Measurements from ENCODE around the gene KRT74. TPM values are rescaled to one million over a fixed set of nuclear protein-coding genes. Genes with fewer than 3 reads are reported as not detected.

Gene KRT74
- total RNA-seq (under 1 TPM in 1 of 10 donors, not detected in 9; 0.62 TPM), polyA plus RNA-seq (not detected)
- long read RNA-seq, donor 1 = 0 reads
- long read RNA-seq, donor 2 = 0 reads
- long read RNA-seq, donor 3 = 0 reads

DNA sequence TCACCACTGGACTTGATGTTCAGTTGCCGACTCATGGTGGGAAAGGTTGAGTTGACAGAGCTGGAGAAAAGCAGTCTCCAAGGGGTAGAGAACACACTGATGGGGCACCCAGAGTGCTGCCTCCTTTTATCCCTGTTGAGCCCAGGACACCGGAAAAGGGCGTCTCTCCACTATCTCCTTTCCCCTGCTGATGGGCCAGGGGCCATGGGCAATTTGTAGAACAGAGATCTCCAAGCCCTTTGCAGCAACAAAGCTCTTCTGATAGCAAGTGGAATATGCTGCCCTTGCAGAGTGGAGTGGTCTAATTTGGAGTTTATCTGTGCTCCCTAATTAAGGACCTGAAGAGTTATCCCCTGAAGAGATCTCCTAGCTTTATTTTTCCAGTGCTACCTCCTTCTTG is at the start of gene KRT74:
Gene KRT74, minus strand, starts transcription at position 101 of the 400 bp plus-strand sequence. Its CDS starts 66 bp downstream, at position 35.
- Histone ChIP-seq H3K4me1 (no peaks in the 10 kb centered on the region), H3K4me3 (no peak within 1 kb of the TSS), H3K36me3 (no peaks in the 10 kb centered on the region), H3K9me3 (no peaks in the 10 kb centered on the region), H3K27me3 (peaks cover 0 to 55% (median 9%) of the 10 kb centered on the region in 7 donors), H3K27ac (no peak within 1 kb of the TSS)
- intact Hi-C loops (cut with DNase I) = loop anchor here in 1 of 10 donors (10.0 kb wide), 1 partner anchor 411 kb away; no protein-coding TSS in a partner anchor
- DNase-seq (no peak), ATAC-seq (no peak)
- WGBS, 2 donors = 52 to 72% methylated on average over 3 of the region's 3 CpGs
- TF ChIP-seq, protein P1, sequence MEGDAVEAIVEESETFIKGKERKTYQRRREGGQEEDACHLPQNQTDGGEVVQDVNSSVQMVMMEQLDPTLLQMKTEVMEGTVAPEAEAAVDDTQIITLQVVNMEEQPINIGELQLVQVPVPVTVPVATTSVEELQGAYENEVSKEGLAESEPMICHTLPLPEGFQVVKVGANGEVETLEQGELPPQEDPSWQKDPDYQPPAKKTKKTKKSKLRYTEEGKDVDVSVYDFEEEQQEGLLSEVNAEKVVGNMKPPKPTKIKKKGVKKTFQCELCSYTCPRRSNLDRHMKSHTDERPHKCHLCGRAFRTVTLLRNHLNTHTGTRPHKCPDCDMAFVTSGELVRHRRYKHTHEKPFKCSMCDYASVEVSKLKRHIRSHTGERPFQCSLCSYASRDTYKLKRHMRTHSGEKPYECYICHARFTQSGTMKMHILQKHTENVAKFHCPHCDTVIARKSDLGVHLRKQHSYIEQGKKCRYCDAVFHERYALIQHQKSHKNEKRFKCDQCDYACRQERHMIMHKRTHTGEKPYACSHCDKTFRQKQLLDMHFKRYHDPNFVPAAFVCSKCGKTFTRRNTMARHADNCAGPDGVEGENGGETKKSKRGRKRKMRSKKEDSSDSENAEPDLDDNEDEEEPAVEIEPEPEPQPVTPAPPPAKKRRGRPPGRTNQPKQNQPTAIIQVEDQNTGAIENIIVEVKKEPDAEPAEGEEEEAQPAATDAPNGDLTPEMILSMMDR (IDR thresholded peaks at IDR 0.05) = no peak

DNA sequence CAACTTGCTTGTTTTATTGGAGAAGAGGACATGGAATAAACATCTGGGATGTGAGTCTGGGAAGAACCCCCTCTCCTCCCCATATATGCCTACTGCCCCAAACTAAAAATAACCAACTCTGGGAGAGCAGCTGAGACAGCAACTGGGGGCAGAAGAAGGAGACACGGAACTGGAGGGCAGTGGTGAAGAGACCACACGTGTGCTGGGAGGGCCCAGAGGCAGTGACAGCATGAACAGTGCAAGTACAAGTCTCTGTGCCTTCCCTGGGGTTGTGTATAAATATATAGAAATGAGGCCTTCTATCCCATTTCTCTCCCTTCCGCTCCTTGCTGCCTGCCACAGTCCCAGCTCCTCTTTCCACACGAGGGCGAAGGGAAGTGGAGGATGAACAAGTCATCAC is 48.7 kb upstream of the KRT74 start:
- DNase-seq (no peak), ATAC-seq (no peak)
- Histone ChIP-seq H3K9me3 (peaks cover 0 to 10% (median 0%) of the 10 kb centered on the region in 11 donors), H3K36me3 (no peaks in the 10 kb centered on the region), H3K27me3 (peaks cover 0 to 38% (median 8%) of the 10 kb centered on the region in 7 donors), H3K4me3 (no peak overlapping the region), H3K27ac (no peak overlapping the region), H3K4me1 (no peaks in the 10 kb centered on the region)
- intact Hi-C loops (cut with DNase I) = no loop called here
- TF ChIP-seq, protein P1 (IDR thresholded peaks at IDR 0.05) = no peak
- WGBS, 2 donors = 65 to 74% methylated on average over 5 of the region's 5 CpGs

DNA sequence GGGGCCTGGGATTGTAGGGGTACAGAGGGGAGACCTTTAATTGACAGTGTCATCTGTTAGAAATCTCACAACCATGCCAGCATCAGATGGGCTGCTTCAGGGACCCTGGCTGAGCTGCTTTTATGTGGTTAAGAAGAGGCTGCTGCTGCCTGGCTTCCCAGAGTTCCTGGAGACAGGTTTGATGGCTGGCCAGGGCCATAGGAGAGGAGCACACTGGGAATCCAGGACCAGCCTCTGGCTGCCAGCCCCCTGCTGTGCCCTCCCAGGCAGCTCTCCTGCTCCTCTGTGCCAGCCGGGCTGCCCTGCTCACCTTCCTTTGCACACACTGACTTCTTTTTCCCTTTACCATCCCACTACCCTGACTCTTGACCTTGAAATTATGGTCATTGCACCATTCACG is 45.2 kb upstream of the KRT74 start:
- TF ChIP-seq, protein P1 (IDR thresholded peaks at IDR 0.05) = no peak
- intact Hi-C loops (cut with DNase I) = no loop called here
- H3K36me3 ChIP-seq = no peaks in the 10 kb centered on the region
- peaks cover 0 to 7% (median 0%) of the 10 kb centered on the region in 11 donors for H3K9me3 ChIP-seq
- H3K27ac ChIP-seq = no peak overlapping the region
- ATAC-seq (no peak), DNase-seq (no peak)
- no peak overlapping the region for H3K4me3 ChIP-seq
- peaks cover 0 to 46% (median 12%) of the 10 kb centered on the region in 7 donors for H3K27me3 ChIP-seq
- no peaks in the 10 kb centered on the region for H3K4me1 ChIP-seq
- 72 to 85% methylated on average over 2 of the region's 2 CpGs for WGBS, 2 donors

DNA sequence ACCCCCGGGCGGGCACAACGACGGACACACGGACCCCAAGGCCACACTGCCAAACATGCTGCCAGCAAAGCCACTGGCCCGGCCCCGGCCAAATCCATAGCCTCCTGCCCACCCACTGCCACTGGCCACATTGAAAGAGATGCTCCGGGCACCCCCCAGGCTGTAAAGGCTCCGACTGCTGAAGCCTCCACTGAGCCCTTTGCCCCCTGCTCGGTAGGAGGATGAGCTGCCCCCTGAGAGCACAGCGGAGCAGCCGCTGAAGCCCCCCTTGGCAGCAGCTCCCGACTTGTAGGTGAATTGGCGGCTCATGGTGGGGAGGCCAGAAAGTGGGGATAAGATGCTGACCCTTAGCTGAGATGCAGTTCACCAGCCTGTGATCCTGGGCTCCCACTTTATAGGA is 44.6 kb upstream of the KRT74 start, which contains the start of gene KRT73:
Gene KRT73, minus strand, starts transcription at position 344 of the 400 bp plus-strand sequence. Its CDS starts 35 bp downstream, at position 309.
- intact Hi-C loops (cut with DNase I) = no loop called here
- Histone ChIP-seq H3K27ac (no peak within 1 kb of the TSS), H3K9me3 (peaks cover 0 to 3% (median 0%) of the 10 kb centered on the region in 11 donors), H3K4me3 (no peak within 1 kb of the TSS), H3K36me3 (no peaks in the 10 kb centered on the region), H3K27me3 (peaks cover 0 to 46% (median 12%) of the 10 kb centered on the region in 7 donors), H3K4me1 (no peaks in the 10 kb centered on the region)
- TF ChIP-seq, protein P1 (IDR thresholded peaks at IDR 0.05) = no peak
- ATAC-seq (no peak), DNase-seq (no peak)
- 84 to 91% methylated on average over 14 of the region's 14 CpGs for WGBS, 2 donors

Measured in heart right ventricle (tissue), 16 donors.